Muscle layer of duodenum (tissue), 2 donors: ENCODE measurements around the gene FSTL4.

Source experiments
- H3K27ac ChIP-seq: one replicate; pipeline ENCODE4 v1.7.0; 2013; ENCODE audit warnings: mild to moderate bottlenecking, low read length
- H3K27me3 ChIP-seq: one replicate; pipeline ENCODE4 v1.7.0; 2013; ENCODE audit warnings: low read depth, mild to moderate bottlenecking, control low read depth, low read length
- H3K36me3 ChIP-seq, 2 donors: one replicate each; pipeline ENCODE4 v1.7.0; 2013; ENCODE audit warnings: low read length in 2 of 2, control low read depth in 1 of 2, mild to moderate bottlenecking in 1 of 2; ENCODE audit not compliant: insufficient read depth in 2 of 2, control insufficient read depth in 1 of 2
- H3K4me1 ChIP-seq, 2 donors: one replicate each; pipeline ENCODE4 v1.7.0; 2013; ENCODE audit warnings: low read length in 2 of 2, mild to moderate bottlenecking in 2 of 2, control low read depth in 1 of 2, moderate library complexity in 1 of 2; ENCODE audit not compliant: insufficient read depth in 2 of 2, control insufficient read depth in 1 of 2
- H3K4me3 ChIP-seq, 2 donors: one replicate each; pipeline ENCODE4 v1.7.0; 2013; ENCODE audit warnings: low read length in 2 of 2, low read depth in 1 of 2, mild to moderate bottlenecking in 1 of 2
- H3K9me3 ChIP-seq, 2 donors: one replicate each; pipeline ENCODE4 v1.7.0; 2013; ENCODE audit warnings: low read length in 2 of 2, control low read depth in 1 of 2, mild to moderate bottlenecking in 1 of 2; ENCODE audit not compliant: control insufficient read depth in 1 of 2
- donor health status: healthy.

Gene FSTL4

DNA sequence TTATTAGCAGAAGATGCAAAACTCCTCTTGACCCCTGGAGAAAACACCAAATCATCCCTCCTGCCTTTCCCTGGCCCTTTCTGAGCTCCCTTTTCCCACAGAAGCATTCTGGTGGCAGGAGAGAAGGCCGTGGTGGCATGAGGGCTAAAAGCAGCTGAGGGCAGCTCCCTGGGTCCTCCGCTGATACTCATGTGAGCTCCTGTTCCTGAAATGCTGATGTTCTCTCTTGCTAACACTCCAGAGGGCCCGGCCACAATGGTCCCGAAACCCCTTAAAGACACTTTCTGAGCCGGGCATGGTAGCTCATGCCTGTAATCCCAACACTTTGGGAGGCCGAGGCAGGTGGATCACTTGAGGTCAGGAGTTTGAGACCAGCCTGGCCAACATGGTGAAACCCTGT is 377.4 kb downstream of the FSTL4 start:
- Histone ChIP-seq H3K4me1 (no peaks in the 10 kb centered on the region), H3K4me3 (no peak overlapping the region), H3K9me3 (no peaks in the 10 kb centered on the region), H3K27ac (no peak overlapping the region), H3K36me3 (no peaks in the 10 kb centered on the region), H3K27me3 (no peaks in the 10 kb centered on the region)

DNA sequence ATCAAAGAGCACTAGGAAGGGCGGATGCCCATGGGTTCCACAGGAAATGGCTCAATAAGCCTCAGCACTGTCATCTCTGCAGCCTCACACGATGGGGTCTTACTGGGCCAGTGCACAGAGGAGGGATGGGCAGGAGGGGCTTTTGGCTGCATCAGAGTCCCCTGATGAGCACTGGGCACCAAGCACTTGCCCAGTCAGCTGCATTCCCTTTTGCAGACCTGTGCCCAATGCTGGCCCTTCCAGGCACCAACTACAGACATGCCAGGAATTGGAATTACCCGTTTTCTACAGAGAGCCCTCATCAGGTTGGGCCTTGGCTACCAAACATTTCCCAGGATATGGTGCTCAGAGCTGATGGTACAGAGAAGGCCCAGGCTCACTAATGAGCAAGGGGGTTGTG is 378.1 kb downstream of the FSTL4 start:
- Histone ChIP-seq H3K36me3 (no peaks in the 10 kb centered on the region), H3K4me3 (no peak overlapping the region), H3K27ac (no peak overlapping the region), H3K9me3 (no peaks in the 10 kb centered on the region), H3K4me1 (no peaks in the 10 kb centered on the region), H3K27me3 (no peaks in the 10 kb centered on the region)

DNA sequence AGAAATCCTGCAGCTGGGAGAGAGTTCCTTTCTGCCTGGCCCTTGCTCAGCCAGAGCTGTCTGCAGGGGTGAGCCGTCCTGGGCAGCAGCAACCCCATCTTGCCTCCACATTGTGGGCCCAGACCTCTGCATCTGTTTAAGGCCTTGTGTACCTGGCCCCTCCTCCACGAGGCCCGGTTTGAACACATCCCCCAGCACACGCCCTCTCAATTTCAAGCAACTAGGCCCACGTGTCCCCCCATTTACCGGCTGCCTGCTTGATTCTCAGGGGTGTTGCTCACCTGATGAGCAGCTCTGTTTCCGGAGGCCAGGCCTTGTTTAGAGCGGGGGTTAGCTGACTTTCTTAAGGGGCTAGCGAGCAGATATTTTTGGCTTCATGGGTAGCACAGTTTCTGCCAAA is 378.7 kb downstream of the FSTL4 start:
- Histone ChIP-seq H3K4me1 (no peaks in the 10 kb centered on the region), H3K27me3 (no peaks in the 10 kb centered on the region), H3K36me3 (no peaks in the 10 kb centered on the region), H3K9me3 (no peaks in the 10 kb centered on the region), H3K4me3 (no peak overlapping the region), H3K27ac (no peak overlapping the region)

DNA sequence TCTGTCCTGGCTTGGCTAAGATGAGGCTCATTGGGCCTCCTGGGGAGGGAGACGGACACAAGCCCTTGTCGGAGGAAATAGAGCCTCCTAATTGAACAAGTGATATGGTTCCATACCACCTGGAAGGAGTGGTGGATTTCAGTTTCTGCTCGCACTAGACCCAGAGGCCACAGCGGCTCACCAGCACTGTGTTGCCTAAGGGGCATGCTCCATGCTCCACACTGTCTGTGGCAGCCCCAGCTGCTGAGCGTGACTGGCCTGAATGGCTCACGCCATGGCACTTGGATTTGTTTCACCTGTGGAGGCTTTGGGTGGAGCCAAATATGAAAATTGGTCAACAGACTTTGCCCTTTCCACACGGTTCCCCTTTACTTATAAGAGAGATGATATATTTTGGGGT is 379.4 kb downstream of the FSTL4 start:
- H3K27ac ChIP-seq, result no peak overlapping the region
- no peaks in the 10 kb centered on the region for H3K9me3 ChIP-seq
- H3K4me3 ChIP-seq, result no peak overlapping the region
- no peaks in the 10 kb centered on the region for H3K27me3 ChIP-seq
- H3K4me1 ChIP-seq, result no peaks in the 10 kb centered on the region
- H3K36me3 ChIP-seq, result no peaks in the 10 kb centered on the region

DNA sequence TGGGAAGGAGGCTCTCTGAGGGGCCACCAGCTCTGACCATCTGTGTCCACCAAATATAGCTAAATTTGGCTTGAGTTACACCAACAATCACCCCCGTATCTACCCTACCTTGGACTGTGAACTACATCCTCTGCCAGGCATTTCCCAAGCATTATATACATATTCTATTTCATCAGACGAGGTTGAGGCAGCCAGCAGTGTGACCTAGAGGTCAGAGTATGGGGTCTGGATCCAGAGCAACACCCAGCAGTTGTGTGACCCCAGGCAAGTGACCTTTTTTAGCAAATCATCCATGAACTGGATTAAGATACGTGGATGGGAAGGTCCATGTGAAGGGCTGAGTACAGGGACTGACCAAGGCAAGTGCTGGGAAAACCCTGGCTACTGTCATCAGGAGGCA is 379.9 kb downstream of the FSTL4 start:
- Histone ChIP-seq H3K27me3 (no peaks in the 10 kb centered on the region), H3K4me3 (no peak overlapping the region), H3K9me3 (no peaks in the 10 kb centered on the region), H3K4me1 (no peaks in the 10 kb centered on the region), H3K27ac (no peak overlapping the region), H3K36me3 (no peaks in the 10 kb centered on the region)

DNA sequence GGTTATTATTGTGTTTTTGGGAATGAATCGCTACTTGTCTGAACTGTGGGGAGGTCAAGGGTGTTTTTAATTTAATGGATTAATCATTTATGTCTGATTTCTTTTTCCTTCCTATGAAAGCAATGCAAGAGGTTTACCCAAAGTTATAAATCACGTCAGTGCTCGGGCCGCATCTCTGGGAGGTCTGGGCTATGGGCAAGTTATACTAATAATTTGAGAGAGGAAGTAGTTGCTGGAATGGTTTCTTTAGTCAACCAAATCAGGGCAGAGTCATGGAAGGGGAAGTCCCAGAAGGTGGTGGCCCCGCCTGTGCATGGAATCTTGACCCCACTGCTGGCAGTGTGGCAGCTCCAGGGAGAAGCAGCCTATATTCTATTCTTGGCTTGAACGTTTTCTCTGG is 380.3 kb downstream of the FSTL4 start:
- Histone ChIP-seq H3K4me1 (no peaks in the 10 kb centered on the region), H3K27me3 (no peaks in the 10 kb centered on the region), H3K9me3 (no peaks in the 10 kb centered on the region), H3K36me3 (no peaks in the 10 kb centered on the region), H3K27ac (no peak overlapping the region), H3K4me3 (no peak overlapping the region)

DNA sequence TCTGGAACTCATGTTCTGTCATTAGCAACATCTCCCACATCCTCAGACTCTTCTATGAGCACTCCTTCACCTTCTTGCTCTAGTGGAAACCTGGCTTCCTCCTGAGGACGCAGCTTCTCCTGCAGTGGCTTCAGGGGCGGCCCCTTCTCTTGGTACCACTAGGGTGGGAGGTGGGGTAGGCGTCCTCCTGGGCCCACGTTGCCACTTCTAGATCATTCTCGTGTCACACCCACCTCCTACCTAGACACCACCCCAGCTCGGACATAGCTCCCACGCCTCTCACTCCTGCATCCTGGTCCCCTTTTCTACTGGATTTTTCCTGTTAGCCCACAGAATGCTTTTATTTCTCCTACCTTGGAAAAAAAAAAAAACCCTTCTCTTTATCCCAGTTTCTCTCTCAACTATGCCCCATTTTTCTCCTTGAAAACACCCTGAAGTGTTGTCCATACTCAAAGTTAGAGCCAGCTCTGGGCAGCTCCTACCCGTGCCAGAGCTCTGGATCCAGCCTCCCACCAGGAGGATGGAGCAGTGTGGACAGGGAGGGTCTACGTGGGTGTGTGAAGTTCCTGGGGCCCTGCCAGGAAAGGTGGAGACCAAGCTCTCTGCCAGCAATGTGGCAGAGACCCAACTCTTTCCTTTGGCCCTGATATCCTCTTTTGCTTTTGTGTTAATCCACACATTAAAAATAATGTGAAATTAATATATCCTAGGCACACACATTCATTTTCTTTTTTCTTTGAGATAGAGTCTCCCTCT is 381.3 kb downstream of the FSTL4 start:
- H3K36me3 ChIP-seq, result no peaks in the 10 kb centered on the region
- H3K9me3 ChIP-seq, result no peaks in the 10 kb centered on the region
- H3K4me1 ChIP-seq, result no peaks in the 10 kb centered on the region
- no peaks in the 10 kb centered on the region for H3K27me3 ChIP-seq
- H3K4me3 ChIP-seq, result no peak overlapping the region
- no peak overlapping the region for H3K27ac ChIP-seq

DNA sequence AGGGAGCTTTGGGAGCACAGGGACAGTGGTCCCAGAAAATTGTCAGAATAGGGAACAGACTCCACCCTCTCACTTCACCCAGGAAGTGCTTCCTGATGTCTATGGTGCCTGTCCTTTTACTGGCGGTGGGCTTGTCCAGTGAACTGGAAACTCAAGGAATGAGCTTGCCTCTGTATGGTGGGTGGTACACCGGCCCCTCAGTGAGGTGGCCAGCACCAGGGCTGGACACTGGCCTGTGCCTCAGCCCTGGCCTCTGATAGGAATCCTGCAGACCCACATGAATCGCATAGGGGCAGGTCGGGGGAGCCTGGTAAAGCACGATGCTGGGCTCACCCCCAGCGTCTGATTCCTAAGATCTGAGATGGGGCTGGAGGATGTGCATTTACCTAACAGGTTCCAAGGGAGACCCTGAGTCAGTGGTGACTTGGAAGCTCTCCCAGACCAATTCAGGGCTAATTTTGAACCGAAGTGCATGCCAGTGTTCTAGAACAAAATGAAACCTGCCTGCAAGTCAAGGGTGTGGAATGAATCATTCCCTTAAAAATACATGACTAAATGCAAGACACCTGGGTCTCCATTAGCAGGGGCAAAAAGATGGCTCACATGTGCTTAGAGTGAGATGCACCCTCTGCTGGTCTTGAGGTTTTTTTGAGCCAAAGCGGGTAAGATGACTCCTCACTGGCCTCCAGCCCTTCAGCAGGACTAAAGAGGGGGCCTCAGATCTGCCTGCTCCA is 382.2 kb downstream of the FSTL4 start:
- Histone ChIP-seq H3K4me3 (no peak overlapping the region), H3K27ac (no peak overlapping the region), H3K9me3 (no peaks in the 10 kb centered on the region), H3K4me1 (no peaks in the 10 kb centered on the region), H3K36me3 (no peaks in the 10 kb centered on the region), H3K27me3 (no peaks in the 10 kb centered on the region)

DNA sequence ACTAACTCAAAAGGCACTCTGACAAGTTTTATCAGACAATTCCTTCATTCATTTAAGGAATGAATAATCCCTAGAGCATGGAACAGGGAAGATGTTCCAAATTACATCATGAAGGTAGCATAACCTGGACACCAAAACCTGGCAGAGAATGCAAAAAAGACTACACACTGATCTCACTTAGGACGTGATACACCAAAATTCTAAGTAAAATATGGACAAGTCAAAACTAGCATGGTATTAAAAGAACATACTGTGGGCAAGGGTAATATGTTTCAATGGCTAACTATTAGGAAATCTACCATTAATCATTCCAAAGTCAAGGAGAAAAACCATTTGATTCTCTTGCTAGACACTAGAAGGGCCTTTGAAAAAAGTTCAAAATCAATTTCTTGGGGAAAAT is 384.0 kb downstream of the FSTL4 start:
- Histone ChIP-seq H3K27ac (no peak overlapping the region), H3K4me1 (no peaks in the 10 kb centered on the region), H3K36me3 (no peaks in the 10 kb centered on the region), H3K4me3 (no peak overlapping the region), H3K9me3 (no peaks in the 10 kb centered on the region), H3K27me3 (no peaks in the 10 kb centered on the region)

DNA sequence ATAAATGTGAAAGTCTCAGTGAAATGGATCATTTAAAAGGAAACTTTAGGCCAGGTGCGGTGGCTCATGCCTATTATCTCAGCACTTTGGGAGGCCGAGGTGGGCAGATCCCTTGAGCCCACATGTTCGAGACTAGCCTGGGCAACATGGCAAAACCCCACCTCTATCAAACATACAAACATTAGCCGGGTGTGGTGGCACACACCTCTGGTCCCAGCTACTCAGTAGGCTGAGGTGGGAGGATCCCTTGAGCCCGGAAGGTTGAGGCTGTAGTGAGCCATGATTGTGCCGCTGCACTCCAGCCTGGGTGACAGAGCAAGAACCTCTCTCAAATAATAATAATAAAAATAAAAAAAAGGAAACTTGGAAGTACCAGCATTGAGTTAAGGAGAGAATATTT is 384.4 kb downstream of the FSTL4 start:
- no peaks in the 10 kb centered on the region for H3K27me3 ChIP-seq
- no peaks in the 10 kb centered on the region for H3K9me3 ChIP-seq
- no peaks in the 10 kb centered on the region for H3K36me3 ChIP-seq
- H3K27ac ChIP-seq, result no peak overlapping the region
- no peaks in the 10 kb centered on the region for H3K4me1 ChIP-seq
- no peak overlapping the region for H3K4me3 ChIP-seq

DNA sequence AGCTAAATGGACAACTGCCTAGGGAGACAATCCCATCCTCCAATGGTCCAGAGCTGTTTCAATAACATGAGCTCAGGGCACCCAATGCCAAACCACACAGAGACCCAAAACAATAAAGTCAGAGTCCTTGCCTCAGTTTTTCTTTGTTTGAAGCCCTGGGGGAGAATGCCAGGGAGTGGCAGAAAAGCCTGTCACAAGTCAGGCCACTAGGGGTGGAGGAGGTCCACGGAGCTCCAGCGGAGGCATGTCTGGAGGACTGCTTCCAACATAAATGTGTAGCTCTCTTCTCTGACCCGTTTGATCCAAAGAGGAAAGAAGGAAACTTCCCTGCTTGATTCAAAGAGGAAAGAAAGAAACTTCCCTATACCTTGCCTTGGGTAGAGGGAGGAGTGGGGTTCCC is 385.3 kb downstream of the FSTL4 start:
- no peaks in the 10 kb centered on the region for H3K4me1 ChIP-seq
- H3K27me3 ChIP-seq, result no peaks in the 10 kb centered on the region
- H3K4me3 ChIP-seq, result no peak overlapping the region
- H3K36me3 ChIP-seq, result no peaks in the 10 kb centered on the region
- H3K9me3 ChIP-seq, result no peaks in the 10 kb centered on the region
- no peak overlapping the region for H3K27ac ChIP-seq

DNA sequence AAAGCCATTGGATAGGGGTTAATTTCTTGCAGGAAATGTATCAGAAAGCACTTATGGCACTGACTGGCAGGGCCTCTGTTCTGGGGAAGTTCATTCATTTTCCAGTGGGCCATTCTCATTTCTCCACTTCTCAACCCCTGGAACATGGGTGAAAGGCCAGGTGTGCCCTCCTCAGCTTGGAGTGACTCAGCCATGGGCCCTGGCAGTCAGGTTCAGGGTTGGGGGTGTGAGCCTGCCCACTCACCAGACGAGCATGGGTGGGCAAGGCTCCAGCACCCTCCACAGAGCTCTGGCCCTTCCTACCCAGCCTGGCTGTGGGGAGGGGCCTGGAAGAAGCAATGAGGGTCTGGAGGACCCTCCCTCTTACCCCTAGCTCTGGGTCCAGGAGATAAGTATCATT is 386.2 kb downstream of the FSTL4 start:
- no peak overlapping the region for H3K4me3 ChIP-seq
- no peak overlapping the region for H3K27ac ChIP-seq
- H3K36me3 ChIP-seq, result no peaks in the 10 kb centered on the region
- H3K9me3 ChIP-seq, result no peaks in the 10 kb centered on the region
- H3K27me3 ChIP-seq, result no peaks in the 10 kb centered on the region
- no peaks in the 10 kb centered on the region for H3K4me1 ChIP-seq
